HG02759 (cell line): ENCODE data around the gene PCP4L1.
A peak's percentile ranks its signal among the peaks of the same experiment; 100 is the strongest.
"Not testable (repeated sequence)": the region's sequence is repeated elsewhere in the genome, so short reads cannot be mapped to it uniquely, and the experiment has no call there.

Source experiments
- ATAC-seq: cut with Tn5 transposase; IDR thresholded peaks from one replicate; pipeline ENCODE4 v1.9.1; 2021; ENCODE audit warnings: mild to moderate bottlenecking, moderate library complexity; ENCODE audit not compliant: unreplicated experiment

PCP4L1 gene

GRCh38 chr1:161258439-161259344, at the start of gene PCP4L1:
TSS of gene PCP4L1 (plus strand) at chr1:161258745. CDS start at chr1:161258975, 230 bp downstream.
- peak; percentile 78 for ATAC-seq

- peak; percentile 53 for ATAC-seq
Measured at GRCh38 chr1:161209790-161210409, 48.6 kb upstream of the PCP4L1 start.

- ATAC-seq = no peak
Measured at GRCh38 chr1:161214369-161214768, 44.2 kb upstream of the PCP4L1 start.

- ATAC-seq = no peak
Measured at GRCh38 chr1:161215076-161215475, 43.5 kb upstream of the PCP4L1 start, which contains the start of gene FCER1G. TSS of gene FCER1G (plus strand) at chr1:161215295. CDS start at chr1:161215322, 27 bp downstream.

- ATAC-seq = peak; percentile 92
Measured at GRCh38 chr1:161216945-161217712, 41.4 kb upstream of the PCP4L1 start.

- no peak for ATAC-seq
Measured at GRCh38 chr1:161217831-161218230, 40.7 kb upstream of the PCP4L1 start.

- no peak for ATAC-seq
Measured at GRCh38 chr1:161218301-161219077, 40.1 kb upstream of the PCP4L1 start.

GRCh38 chr1:161219078-161219892, 39.3 kb upstream of the PCP4L1 start:
- no peak for ATAC-seq

GRCh38 chr1:161220002-161220401, 38.5 kb upstream of the PCP4L1 start:
- no peak for ATAC-seq

GRCh38 chr1:161222175-161223019, 36.1 kb upstream of the PCP4L1 start:
- no peak for ATAC-seq

- ATAC-seq = no peak
Measured at GRCh38 chr1:161223805-161224694, 34.5 kb upstream of the PCP4L1 start.

- ATAC-seq = not testable (repeated sequence)
Measured at GRCh38 chr1:161224695-161225087, 33.9 kb upstream of the PCP4L1 start.

GRCh38 chr1:161225178-161225533, 33.4 kb upstream of the PCP4L1 start:
- no peak for ATAC-seq

GRCh38 chr1:161225534-161226319, 32.8 kb upstream of the PCP4L1 start, which contains the start of gene TOMM40L:
TSS of gene TOMM40L (plus strand) at chr1:161226060. CDS start at chr1:161226490, 430 bp downstream.
- peak; percentile 93 for ATAC-seq

GRCh38 chr1:161226320-161226711, 32.2 kb upstream of the PCP4L1 start:
- no peak for ATAC-seq

- ATAC-seq = no peak
Measured at GRCh38 chr1:161226759-161227158, 31.8 kb upstream of the PCP4L1 start.
